ENCODE data around the gene ZNF740.

DNA sequence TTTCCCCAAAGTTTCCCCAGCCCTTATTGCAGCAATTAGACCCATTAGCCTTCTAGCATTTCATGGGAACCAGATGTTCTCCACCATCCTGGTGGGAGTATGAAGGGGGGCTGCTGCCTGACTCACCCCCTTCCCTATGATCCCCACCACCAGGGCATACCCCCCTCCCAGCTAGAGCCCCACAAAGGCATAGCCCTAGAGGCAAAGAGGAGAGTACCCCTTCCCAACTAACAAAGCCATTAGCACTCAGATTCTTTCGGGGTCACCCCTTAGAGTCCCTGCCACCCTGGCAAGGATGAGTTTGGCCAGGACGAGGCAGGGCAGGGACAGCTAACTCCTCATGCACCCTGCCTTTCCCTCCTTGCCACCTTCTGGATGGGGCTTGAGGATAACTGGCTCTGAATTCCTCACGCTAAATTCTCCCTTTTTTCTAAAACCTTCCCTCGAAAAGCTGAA is 42.3 kb downstream of the ZNF740 start:
- TF ChIP-seq, protein P1, sequence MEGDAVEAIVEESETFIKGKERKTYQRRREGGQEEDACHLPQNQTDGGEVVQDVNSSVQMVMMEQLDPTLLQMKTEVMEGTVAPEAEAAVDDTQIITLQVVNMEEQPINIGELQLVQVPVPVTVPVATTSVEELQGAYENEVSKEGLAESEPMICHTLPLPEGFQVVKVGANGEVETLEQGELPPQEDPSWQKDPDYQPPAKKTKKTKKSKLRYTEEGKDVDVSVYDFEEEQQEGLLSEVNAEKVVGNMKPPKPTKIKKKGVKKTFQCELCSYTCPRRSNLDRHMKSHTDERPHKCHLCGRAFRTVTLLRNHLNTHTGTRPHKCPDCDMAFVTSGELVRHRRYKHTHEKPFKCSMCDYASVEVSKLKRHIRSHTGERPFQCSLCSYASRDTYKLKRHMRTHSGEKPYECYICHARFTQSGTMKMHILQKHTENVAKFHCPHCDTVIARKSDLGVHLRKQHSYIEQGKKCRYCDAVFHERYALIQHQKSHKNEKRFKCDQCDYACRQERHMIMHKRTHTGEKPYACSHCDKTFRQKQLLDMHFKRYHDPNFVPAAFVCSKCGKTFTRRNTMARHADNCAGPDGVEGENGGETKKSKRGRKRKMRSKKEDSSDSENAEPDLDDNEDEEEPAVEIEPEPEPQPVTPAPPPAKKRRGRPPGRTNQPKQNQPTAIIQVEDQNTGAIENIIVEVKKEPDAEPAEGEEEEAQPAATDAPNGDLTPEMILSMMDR (optimal IDR thresholded peaks at IDR 0.05 in 1 of 3, IDR thresholded peaks at IDR 0.05 in 1 of 3, conservative IDR thresholded peaks at IDR 0.05 in 1 of 3; ENCODE audit: extremely low read depth in 1 of 3, insufficient read depth in 2 of 3, low read length in 3 of 3), result no peak
- TF ChIP-seq EZH2 (IDR thresholded peaks at IDR 0.05; ENCODE audit: low read length), result no peak
